ENCODE results near the gene CDKL2. TPM values are rescaled to one million over a fixed set of nuclear protein-coding genes. Genes with fewer than 3 reads are reported as not detected.

CDKL2 gene
- total RNA-seq, 1 donor from 2014 or later = 4.1 TPM

- H3K36me3 ChIP-seq (ENCODE audit: control insufficient read depth, insufficient read depth, low read length) = no peaks in the 10 kb centered on the region
- no peak overlapping the region for H3K4me3 ChIP-seq (ENCODE audit: low read depth, low read length)
- TF ChIP-seq CTCF (IDR thresholded peaks at IDR 0.05; ENCODE audit: insufficient read depth, low read length, poor library complexity, severe bottlenecking) = peak; percentile 54
- DNase-seq (ENCODE audit: low read depth) = no peak
- H3K27me3 ChIP-seq (ENCODE audit: control insufficient read depth, insufficient read depth, low read length) = no peaks in the 10 kb centered on the region
These were observed 23.6 kb upstream of the CDKL2 start for GRCh38 chr4:75653845-75654503.

- Histone ChIP-seq H3K4me3 (ENCODE audit: low read depth, low read length) (no peak overlapping the region), H3K36me3 (ENCODE audit: control insufficient read depth, insufficient read depth, low read length) (no peaks in the 10 kb centered on the region), H3K27me3 (ENCODE audit: control insufficient read depth, insufficient read depth, low read length) (no peaks in the 10 kb centered on the region)
- no peak for DNase-seq (ENCODE audit: low read depth)
- TF ChIP-seq CTCF (IDR thresholded peaks at IDR 0.05; ENCODE audit: insufficient read depth, low read length, poor library complexity, severe bottlenecking) = no peak
These were observed 13.8 kb upstream of the CDKL2 start for GRCh38 chr4:75644095-75644494.

- no peak for TF ChIP-seq CTCF (IDR thresholded peaks at IDR 0.05; ENCODE audit: insufficient read depth, low read length, poor library complexity, severe bottlenecking)
- DNase-seq (ENCODE audit: low read depth) = no peak
- H3K4me3 ChIP-seq (ENCODE audit: low read depth, low read length) = no peak overlapping the region
- H3K27me3 ChIP-seq (ENCODE audit: control insufficient read depth, insufficient read depth, low read length) = no peaks in the 10 kb centered on the region
- H3K36me3 ChIP-seq (ENCODE audit: control insufficient read depth, insufficient read depth, low read length) = no peaks in the 10 kb centered on the region
These were observed 13.3 kb upstream of the CDKL2 start for GRCh38 chr4:75643651-75644050.

- TF ChIP-seq CTCF (IDR thresholded peaks at IDR 0.05; ENCODE audit: insufficient read depth, low read length, poor library complexity, severe bottlenecking) = no peak
- Histone ChIP-seq H3K27me3 (ENCODE audit: control insufficient read depth, insufficient read depth, low read length) (no peaks in the 10 kb centered on the region), H3K4me3 (ENCODE audit: low read depth, low read length) (no peak overlapping the region), H3K36me3 (ENCODE audit: control insufficient read depth, insufficient read depth, low read length) (no peaks in the 10 kb centered on the region)
- no peak for DNase-seq (ENCODE audit: low read depth)
These were observed 8.9 kb upstream of the CDKL2 start for GRCh38 chr4:75639124-75639695.

GRCh38 chr4:75637827-75638226 lies 7.5 kb upstream of the CDKL2 start:
- Histone ChIP-seq H3K36me3 (ENCODE audit: control insufficient read depth, insufficient read depth, low read length) (no peaks in the 10 kb centered on the region), H3K27me3 (ENCODE audit: control insufficient read depth, insufficient read depth, low read length) (no peaks in the 10 kb centered on the region), H3K4me3 (ENCODE audit: low read depth, low read length) (no peak overlapping the region)
- TF ChIP-seq CTCF (IDR thresholded peaks at IDR 0.05; ENCODE audit: insufficient read depth, low read length, poor library complexity, severe bottlenecking) = no peak
- no peak for DNase-seq (ENCODE audit: low read depth)

- H3K27me3 ChIP-seq (ENCODE audit: control insufficient read depth, insufficient read depth, low read length) = no peaks in the 10 kb centered on the region
- DNase-seq (ENCODE audit: low read depth) = peak; percentile 52
- H3K4me3 ChIP-seq (ENCODE audit: low read depth, low read length) = no peak overlapping the region
- no peaks in the 10 kb centered on the region for H3K36me3 ChIP-seq (ENCODE audit: control insufficient read depth, insufficient read depth, low read length)
- TF ChIP-seq CTCF (IDR thresholded peaks at IDR 0.05; ENCODE audit: insufficient read depth, low read length, poor library complexity, severe bottlenecking) = no peak
These were observed 6.8 kb upstream of the CDKL2 start for GRCh38 chr4:75637176-75637575.
